IPS-18a (cell line): Measurements from ENCODE around the gene RTN4IP1.
A peak's percentile ranks its signal among the peaks of the same experiment; 100 is the strongest.

Source experiments
- H3K27ac ChIP-seq: one replicate; pipeline ENCODE4 v1.5.1; 2013; ENCODE audit warnings: low read length
- H3K27me3 ChIP-seq: one replicate; pipeline ENCODE4 v1.6.1; 2013; ENCODE audit warnings: mild to moderate bottlenecking, low read length; ENCODE audit not compliant: control insufficient read depth, insufficient read depth
- H3K36me3 ChIP-seq: one replicate; pipeline ENCODE4 v1.6.1; 2013; ENCODE audit warnings: low read depth, low read length; ENCODE audit not compliant: control insufficient read depth
- H3K4me1 ChIP-seq: one replicate; pipeline ENCODE4 v1.6.1; 2013; ENCODE audit warnings: low read depth, low read length; ENCODE audit not compliant: control insufficient read depth
- H3K4me3 ChIP-seq: one replicate; pipeline ENCODE4 v1.5.1; 2013; ENCODE audit warnings: low read length
- H3K9ac ChIP-seq: one replicate; pipeline ENCODE4 v1.6.1; 2013; ENCODE audit warnings: mild to moderate bottlenecking, low read length, moderate library complexity
- H3K9me3 ChIP-seq: one replicate; pipeline ENCODE4 v1.6.1; 2013; ENCODE audit warnings: low read depth, low read length; ENCODE audit not compliant: control insufficient read depth

Gene RTN4IP1, protein sequence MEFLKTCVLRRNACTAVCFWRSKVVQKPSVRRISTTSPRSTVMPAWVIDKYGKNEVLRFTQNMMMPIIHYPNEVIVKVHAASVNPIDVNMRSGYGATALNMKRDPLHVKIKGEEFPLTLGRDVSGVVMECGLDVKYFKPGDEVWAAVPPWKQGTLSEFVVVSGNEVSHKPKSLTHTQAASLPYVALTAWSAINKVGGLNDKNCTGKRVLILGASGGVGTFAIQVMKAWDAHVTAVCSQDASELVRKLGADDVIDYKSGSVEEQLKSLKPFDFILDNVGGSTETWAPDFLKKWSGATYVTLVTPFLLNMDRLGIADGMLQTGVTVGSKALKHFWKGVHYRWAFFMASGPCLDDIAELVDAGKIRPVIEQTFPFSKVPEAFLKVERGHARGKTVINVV

DNA sequence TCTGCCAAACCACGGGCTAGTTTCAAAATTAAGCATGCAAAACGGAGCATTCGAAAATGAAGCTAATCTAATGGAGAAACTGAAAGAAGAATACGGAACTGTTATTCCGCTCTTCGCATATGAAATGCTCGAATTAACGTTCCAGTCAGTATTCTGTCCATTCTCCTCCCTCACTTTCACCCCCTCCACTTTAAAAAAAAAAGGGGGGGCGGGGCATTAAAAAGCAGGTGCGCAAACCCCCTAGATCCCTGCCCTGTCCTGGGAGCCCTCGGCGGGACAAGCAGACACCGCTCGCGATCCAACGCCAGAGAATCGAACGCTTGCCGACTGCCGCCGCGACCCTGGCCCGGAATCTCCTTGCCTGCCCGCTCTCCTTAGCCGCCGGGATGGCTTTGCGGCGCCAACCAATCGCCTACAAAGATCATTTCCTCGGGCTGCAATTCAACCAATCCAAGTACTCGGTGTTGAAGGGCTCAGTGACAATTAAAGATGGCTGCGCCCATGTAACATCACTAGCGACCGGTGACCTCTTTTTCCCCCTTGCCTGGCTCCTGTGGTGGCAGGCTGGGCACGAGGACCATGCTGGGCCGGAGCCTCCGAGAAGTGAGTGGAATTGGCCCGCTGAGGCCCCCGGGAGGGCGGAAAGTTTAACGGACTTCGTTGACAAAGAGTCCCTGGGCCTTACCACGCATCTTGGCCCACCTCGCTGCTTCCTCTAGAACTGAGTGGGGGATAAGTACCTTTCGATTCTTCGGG, at the start of gene RTN4IP1, which contains the start of gene QRSL1:
Gene RTN4IP1 (minus strand): TSS at position 396 of the 756 bp plus-strand sequence. CDS start 477 bp downstream, outside the sequence.
Gene QRSL1 (plus strand): TSS at position 476 of the 756 bp plus-strand sequence. CDS start 104 bp downstream, at position 580.
- Histone ChIP-seq H3K4me1 (peaks cover 9% of the 10 kb centered on the region), H3K27me3 (no peaks in the 10 kb centered on the region), H3K27ac (peak within 1 kb of the TSS; percentile 59), H3K4me3 (peak within 1 kb of the TSS; percentile 82), H3K9ac (peak within 1 kb of the TSS; percentile 85), H3K36me3 (no peaks in the 10 kb centered on the region), H3K9me3 (no peaks in the 10 kb centered on the region)

DNA sequence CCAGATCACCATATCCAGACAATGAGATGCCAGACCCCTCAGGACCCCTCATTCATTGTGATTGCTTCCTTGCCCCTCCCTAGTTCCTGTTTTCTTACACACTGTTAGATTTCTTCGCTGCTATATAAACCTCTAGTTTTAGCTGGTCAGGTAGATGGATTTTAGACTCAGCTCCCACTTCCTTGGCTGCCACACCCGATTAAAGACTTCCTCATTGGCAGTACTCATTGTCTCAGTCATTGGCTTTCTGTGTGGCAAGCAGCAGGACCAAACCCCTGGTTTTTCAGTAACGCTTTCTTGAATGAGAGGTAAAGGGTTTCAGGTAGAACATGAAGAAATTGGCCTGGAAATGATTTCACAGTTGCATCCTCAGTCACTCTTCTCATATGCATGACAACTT, 48.0 kb upstream of the RTN4IP1 start:
- no peaks in the 10 kb centered on the region for H3K9me3 ChIP-seq
- H3K4me1 ChIP-seq, result peaks cover 8% of the 10 kb centered on the region
- H3K36me3 ChIP-seq, result no peaks in the 10 kb centered on the region
- no peak overlapping the region for H3K9ac ChIP-seq
- no peaks in the 10 kb centered on the region for H3K27me3 ChIP-seq
- no peak overlapping the region for H3K4me3 ChIP-seq
- no peak overlapping the region for H3K27ac ChIP-seq

DNA sequence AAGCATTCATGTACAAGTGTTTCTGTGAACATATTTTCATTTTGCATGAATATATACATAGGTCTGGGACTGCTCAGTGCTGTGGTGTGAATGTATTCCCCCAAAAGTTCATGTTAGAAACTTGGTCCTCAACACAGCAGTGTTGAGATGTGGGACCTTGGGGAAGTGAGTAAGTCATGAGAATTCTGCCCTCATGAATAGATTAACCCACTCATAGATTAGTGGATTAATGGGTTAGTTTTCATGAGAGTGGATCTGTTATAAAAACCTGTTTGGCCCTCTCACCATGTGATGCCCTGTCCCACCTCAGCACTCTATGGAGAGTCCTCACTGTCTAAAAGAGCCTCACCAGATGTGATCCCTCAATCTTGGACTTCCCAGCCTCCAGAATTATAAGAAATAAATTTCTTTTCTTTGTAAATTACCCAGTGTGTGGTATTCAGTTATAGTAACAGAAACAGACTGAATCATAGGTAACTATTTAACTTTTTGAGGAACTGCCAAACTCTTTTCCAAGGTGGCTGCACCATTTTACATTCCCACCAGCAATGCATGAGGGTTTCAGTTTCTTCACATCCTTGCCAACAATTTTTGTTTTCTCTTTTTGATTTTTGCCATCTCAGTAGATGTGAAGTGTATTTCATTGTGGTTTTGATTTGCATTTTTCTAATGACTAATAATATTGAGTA, 45.4 kb upstream of the RTN4IP1 start:
- H3K27ac ChIP-seq, result no peak overlapping the region
- no peak overlapping the region for H3K4me3 ChIP-seq
- no peaks in the 10 kb centered on the region for H3K36me3 ChIP-seq
- H3K4me1 ChIP-seq, result peaks cover 15% of the 10 kb centered on the region
- H3K27me3 ChIP-seq, result no peaks in the 10 kb centered on the region
- H3K9ac ChIP-seq, result no peak overlapping the region
- H3K9me3 ChIP-seq, result no peaks in the 10 kb centered on the region

DNA sequence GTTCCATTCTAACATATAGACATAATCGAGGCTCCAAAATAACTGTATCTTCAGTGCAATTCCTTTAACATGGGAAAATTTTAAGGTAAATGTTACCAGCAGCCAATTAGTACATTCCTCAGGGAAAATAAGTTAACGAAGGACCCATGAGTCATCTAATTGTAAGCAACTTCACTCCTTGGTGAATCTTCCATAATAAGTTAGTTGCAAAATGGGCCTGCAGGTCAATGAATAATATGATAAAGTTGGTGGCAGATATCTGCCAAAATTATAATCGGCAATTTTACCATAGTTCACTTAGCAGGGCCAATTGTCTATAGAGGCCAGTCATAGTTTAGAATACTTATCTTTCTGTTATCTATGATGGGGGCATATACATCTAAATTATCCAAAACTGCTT, 42.4 kb upstream of the RTN4IP1 start:
- Histone ChIP-seq H3K36me3 (no peaks in the 10 kb centered on the region), H3K27ac (no peak overlapping the region), H3K4me3 (no peak overlapping the region), H3K4me1 (peaks cover 19% of the 10 kb centered on the region), H3K9me3 (no peaks in the 10 kb centered on the region), H3K27me3 (no peaks in the 10 kb centered on the region), H3K9ac (no peak overlapping the region)

DNA sequence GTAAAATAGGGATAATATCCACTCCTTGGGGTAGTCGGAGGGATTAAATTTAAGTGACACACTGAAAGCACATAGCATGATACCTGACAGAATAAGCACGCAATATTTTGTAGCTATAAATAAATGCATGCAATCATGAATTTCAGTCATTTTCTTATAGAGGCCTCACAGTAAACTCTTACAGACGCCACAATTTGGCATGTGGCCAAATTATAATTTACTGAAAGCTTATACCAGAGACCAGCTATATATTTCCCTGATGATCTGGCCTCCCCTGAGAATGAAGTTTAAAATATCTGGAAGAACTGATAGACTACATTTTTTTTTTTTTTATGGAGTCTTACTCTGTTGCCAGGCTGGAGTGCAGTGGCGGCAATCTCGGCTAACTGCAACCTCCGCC, 40.9 kb upstream of the RTN4IP1 start:
- no peak overlapping the region for H3K9ac ChIP-seq

DNA sequence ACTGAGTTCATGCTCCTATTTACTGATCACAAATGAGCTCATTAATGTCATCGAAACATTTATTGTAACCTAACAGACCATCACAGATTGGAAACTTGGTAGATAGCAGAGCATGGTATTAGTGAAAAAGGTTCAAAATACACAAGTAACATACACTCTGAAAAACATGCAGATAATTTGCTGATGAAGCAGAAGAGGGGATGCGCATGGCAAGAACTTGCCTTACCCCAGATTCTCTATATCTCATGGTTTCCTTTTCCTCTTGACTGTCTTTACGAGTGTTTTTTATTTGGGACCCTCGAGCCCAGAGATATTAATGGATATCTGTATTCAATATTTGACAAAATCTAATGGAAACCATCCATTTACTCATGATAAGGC, 37.7 kb upstream of the RTN4IP1 start:
- H3K4me3 ChIP-seq, result peak overlapping the region; percentile 2
- no peak overlapping the region for H3K27ac ChIP-seq
- no peaks in the 10 kb centered on the region for H3K9me3 ChIP-seq
- peaks cover 16% of the 10 kb centered on the region for H3K4me1 ChIP-seq
- H3K27me3 ChIP-seq, result no peaks in the 10 kb centered on the region
- H3K9ac ChIP-seq, result no peak overlapping the region
- H3K36me3 ChIP-seq, result peaks cover 31% of the 10 kb centered on the region

More for the DNA sequence above, 40.9 kb upstream of the RTN4IP1 start:
- Histone ChIP-seq H3K9me3 (no peaks in the 10 kb centered on the region), H3K4me3 (no peak overlapping the region), H3K36me3 (peaks cover 6% of the 10 kb centered on the region), H3K27me3 (no peaks in the 10 kb centered on the region), H3K27ac (no peak overlapping the region), H3K4me1 (peaks cover 24% of the 10 kb centered on the region)

DNA sequence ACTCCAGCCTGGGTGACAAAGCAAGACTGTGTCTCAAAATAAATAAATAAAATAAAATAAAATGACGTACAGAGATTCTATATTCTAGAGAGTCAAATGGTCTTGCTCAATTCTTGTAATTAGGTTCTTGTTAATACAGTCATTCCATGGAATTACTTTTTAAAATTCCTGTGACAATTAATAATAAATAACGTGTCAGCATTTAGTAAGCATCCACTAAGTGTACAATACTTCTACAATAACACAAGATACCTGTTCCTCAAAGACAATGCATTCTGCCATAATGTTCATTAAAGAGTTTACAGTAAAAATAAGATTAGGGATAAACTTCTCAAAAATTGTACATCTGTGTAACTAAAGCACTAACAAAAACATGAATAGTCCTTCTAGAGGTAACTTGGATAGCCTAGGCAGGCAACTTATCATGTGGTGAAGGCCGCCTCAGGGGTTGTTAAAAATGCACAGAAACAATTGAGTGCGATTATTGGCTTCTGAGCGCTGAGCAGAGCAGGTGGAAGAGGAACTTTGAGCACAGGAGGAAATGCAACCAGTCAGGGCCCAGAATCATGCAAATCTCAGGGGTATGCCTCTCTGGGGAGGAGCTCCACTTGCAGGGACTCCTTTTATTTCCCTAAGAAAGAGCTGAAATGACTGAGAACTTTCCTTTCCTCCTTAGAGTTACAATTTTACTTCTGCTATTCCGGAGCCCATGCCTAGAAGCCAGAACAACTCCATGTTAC, 37.2 kb upstream of the RTN4IP1 start:
- H3K9me3 ChIP-seq, result no peaks in the 10 kb centered on the region
- peaks cover 31% of the 10 kb centered on the region for H3K36me3 ChIP-seq
- no peaks in the 10 kb centered on the region for H3K27me3 ChIP-seq
- no peak overlapping the region for H3K9ac ChIP-seq
- peak overlapping the region; percentile 2 for H3K4me3 ChIP-seq
- peaks cover 12% of the 10 kb centered on the region for H3K4me1 ChIP-seq
- no peak overlapping the region for H3K27ac ChIP-seq

DNA sequence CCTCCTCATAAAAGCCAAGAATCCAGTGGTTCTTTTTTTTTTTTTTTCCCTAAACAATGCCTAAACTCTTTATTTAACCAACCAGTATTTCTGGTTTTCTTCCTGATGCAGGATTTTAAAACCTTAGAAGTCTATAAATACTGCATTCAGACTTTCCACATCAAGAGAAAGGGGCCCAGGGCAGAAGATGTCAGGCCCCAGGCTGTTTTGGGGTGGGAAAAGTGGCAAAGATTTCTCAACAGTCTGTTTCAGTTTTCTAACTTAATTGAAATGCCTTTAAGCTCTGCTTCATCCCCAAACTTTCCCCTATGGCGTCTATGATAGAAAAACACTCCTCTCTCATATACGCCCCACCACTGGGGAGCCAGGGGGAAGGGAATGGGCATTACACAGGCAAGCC, 33.2 kb upstream of the RTN4IP1 start:
- Histone ChIP-seq H3K9ac (no peak overlapping the region), H3K27me3 (no peaks in the 10 kb centered on the region), H3K4me1 (peaks cover 22% of the 10 kb centered on the region), H3K4me3 (no peak overlapping the region), H3K36me3 (peaks cover 36% of the 10 kb centered on the region), H3K27ac (no peak overlapping the region), H3K9me3 (no peaks in the 10 kb centered on the region)

DNA sequence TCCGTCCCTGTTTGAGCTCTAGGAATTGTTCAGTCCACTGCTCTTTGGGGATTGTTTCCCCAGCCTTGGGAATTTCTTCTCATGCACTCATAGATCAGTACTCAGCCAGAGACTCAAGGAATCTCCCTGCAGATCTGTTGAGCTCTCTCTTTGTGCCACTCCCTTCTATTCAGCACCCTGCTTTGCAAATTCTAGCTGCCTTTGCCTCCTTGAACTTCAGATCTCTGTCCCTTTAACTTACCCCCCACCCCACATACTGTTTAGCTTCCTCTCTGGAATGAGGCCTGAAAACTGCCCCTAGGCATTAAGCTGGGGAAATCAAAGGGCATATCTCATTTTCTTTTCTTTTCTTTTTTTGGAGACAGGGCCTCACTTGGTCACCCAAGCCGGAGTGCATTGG, 30.6 kb upstream of the RTN4IP1 start:
- H3K9me3 ChIP-seq, result no peaks in the 10 kb centered on the region
- H3K27ac ChIP-seq, result no peak overlapping the region
- no peaks in the 10 kb centered on the region for H3K27me3 ChIP-seq
- H3K4me1 ChIP-seq, result peaks cover 10% of the 10 kb centered on the region
- H3K4me3 ChIP-seq, result no peak overlapping the region
- peaks cover 45% of the 10 kb centered on the region for H3K36me3 ChIP-seq
- no peak overlapping the region for H3K9ac ChIP-seq

DNA sequence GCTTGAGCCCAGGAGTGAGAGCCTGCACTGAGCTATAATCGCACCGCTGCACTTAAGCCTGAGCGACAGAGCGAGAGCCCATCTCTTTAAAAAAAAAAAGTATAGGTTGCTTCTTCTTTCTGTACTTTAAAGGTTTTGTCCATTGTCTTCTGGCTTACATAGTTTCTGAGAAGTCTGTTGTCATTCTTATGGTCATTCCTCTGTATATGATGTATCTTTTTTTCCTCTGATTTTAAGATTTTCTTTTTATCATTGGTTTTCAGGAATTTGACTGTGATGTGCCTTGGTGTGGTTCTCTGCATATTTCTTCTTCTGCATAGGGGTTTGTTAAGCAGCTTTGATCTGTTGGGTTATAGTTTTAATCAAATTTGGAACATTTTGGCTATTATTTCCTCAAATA, 29.2 kb upstream of the RTN4IP1 start:
- Histone ChIP-seq H3K9ac (no peak overlapping the region), H3K36me3 (peaks cover 36% of the 10 kb centered on the region), H3K9me3 (no peaks in the 10 kb centered on the region), H3K27ac (no peak overlapping the region), H3K27me3 (no peaks in the 10 kb centered on the region), H3K4me1 (peaks cover 10% of the 10 kb centered on the region), H3K4me3 (no peak overlapping the region)
